ENCODE data around the gene TLX1. TPM values are rescaled to one million over a fixed set of nuclear protein-coding genes. Genes with fewer than 3 reads are reported as not detected.

TLX1 gene
- total and polyA plus RNA-seq, 4 donors, result 0.06 to 0.79 (median 0.31) TPM

- WGBS, result 88% methylated on average over 5 of the region's 5 CpGs
Observed at GRCh38 chr10:101124933-101125332, 6.2 kb upstream of the TLX1 start.

GRCh38 chr10:101126684-101127628 is 4.1 kb upstream of the TLX1 start:
- DNase-seq (ENCODE audit: low spot score), result no peak
- Histone ChIP-seq H3K27me3 (ENCODE audit: control insufficient read depth in 4 of 4, insufficient read depth in 4 of 4, low read length in 3 of 4) (peaks cover 2 to 14% (median 3%) of the 10 kb centered on the region in 4 donors), H3K27ac (ENCODE audit: low read depth in 1 of 2, low read length in 2 of 2) (no peak overlapping the region), H3K9me3 (ENCODE audit: control insufficient read depth in 4 of 4, low read length in 3 of 4) (no peaks in the 10 kb centered on the region), H3K4me1 (ENCODE audit: control insufficient read depth in 4 of 4, insufficient read depth in 4 of 4, low read length in 3 of 4) (peaks cover 6 to 15% (median 13%) of the 10 kb centered on the region in 4 donors), H3K9ac (ENCODE audit: low read depth in 1 of 2, low read length in 2 of 2) (no peak overlapping the region), H3K36me3 (ENCODE audit: control insufficient read depth in 4 of 4, insufficient read depth in 3 of 4, low read depth in 1 of 4, low read length in 3 of 4) (no peaks in the 10 kb centered on the region), H3K4me3 (ENCODE audit: low read depth in 1 of 3, low read length in 3 of 3) (no peak overlapping the region)
- TF ChIP-seq ATF3 (IDR thresholded peaks at IDR 0.05), result no peak
- no peak for TF ChIP-seq GABPA (IDR thresholded peaks at IDR 0.05 in 1 of 2, conservative IDR thresholded peaks at IDR 0.05 in 1 of 2)
- no peak for TF ChIP-seq RXRA (IDR thresholded peaks at IDR 0.05)
- no peak for TF ChIP-seq CTCF (IDR thresholded peaks at IDR 0.05; ENCODE audit: low read depth, low read length, missing input control)
- TF ChIP-seq TAF1 (conservative IDR thresholded peaks at IDR 0.05), result no peak
- TF ChIP-seq YY1 (IDR thresholded peaks at IDR 0.05), result no peak
- WGBS, result 58% methylated on average over 14 of the region's 14 CpGs

More at GRCh38 chr10:101124933-101125332, 6.2 kb upstream of the TLX1 start:
- TF ChIP-seq NR2F2 (IDR thresholded peaks at IDR 0.05) (no peak), REST (IDR thresholded peaks at IDR 0.05) (no peak), FOXA2 (IDR thresholded peaks at IDR 0.05) (no peak), EGR1 (IDR thresholded peaks at IDR 0.05; ENCODE audit: low read depth in 2 of 2) (no peak), GABPA (IDR thresholded peaks at IDR 0.05 in 1 of 2, conservative IDR thresholded peaks at IDR 0.05 in 1 of 2) (no peak), YY1 (IDR thresholded peaks at IDR 0.05) (no peak), CTCF (IDR thresholded peaks at IDR 0.05; ENCODE audit: low read depth, low read length, missing input control) (no peak)
- H3K27ac ChIP-seq (ENCODE audit: low read depth in 1 of 2, low read length in 2 of 2), result no peak overlapping the region
- H3K36me3 ChIP-seq (ENCODE audit: control insufficient read depth in 4 of 4, insufficient read depth in 3 of 4, low read depth in 1 of 4, low read length in 3 of 4), result no peaks in the 10 kb centered on the region
- no peaks in the 10 kb centered on the region for H3K9me3 ChIP-seq (ENCODE audit: control insufficient read depth in 4 of 4, low read length in 3 of 4)
- peaks cover 7 to 17% (median 9%) of the 10 kb centered on the region in 4 donors for H3K4me1 ChIP-seq (ENCODE audit: control insufficient read depth in 4 of 4, insufficient read depth in 4 of 4, low read length in 3 of 4)
- H3K27me3 ChIP-seq (ENCODE audit: control insufficient read depth in 4 of 4, insufficient read depth in 4 of 4, low read length in 3 of 4), result peaks cover 0 to 9% (median 3%) of the 10 kb centered on the region in 4 donors
- no peak overlapping the region for H3K4me3 ChIP-seq (ENCODE audit: low read depth in 1 of 3, low read length in 3 of 3)
- no peak for DNase-seq (ENCODE audit: low spot score)
- H3K9ac ChIP-seq (ENCODE audit: low read depth in 1 of 2, low read length in 2 of 2), result no peak overlapping the region
